Activated T-helper 1 cell treated with Interleukin-2 at 50 U/mL for 16 hours (primary cell): Measurements from ENCODE around the gene PRKCZ.

Experiments
- DNase-seq: peaks from one replicate; pipeline ENCODE4 v3.0.0-alpha.2; 2020; ENCODE audit warnings: low read depth

Gene PRKCZ

DNA sequence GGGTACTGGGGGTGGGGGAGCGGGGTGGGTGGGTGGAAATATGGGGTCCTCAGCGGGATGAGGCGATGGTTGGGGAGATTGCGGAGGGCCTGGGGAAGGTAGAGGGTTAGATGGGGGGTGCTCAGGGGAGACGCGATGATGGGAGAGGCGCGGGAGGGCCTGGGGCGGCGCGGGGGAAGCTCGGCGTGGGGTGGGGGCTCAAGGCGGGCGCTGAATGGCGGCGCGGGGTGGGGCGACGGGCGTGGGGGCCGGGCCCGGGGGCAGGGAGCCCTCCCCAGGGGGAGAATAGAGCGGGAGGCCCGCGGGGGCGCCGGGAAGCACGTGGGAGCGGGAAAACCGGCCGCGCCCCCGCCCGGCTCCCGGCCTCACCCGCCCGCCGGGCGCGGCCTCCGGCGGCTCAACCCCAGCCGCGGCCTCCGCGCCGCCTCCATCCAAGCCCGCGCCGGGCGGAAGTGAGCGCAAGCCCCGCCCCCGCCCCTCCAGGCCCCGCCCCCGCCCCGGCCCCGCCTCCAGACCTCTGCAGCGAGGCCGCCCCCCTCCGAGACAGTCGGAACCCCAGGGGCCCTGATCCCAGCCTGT, 144.2 kb downstream of the PRKCZ start, which contains the start of gene FAAP20:
Gene FAAP20 (minus strand): TSS at position 454 of the 579 bp plus-strand sequence. CDS start 23 bp downstream, at position 431.
- DNase-seq: peak; percentile 68

GRCh38 chr1:2194898-2195673, 144.9 kb downstream of the PRKCZ start:
- peak; percentile 82 for DNase-seq

GRCh38 chr1:2195785-2196184, 145.6 kb downstream of the PRKCZ start:
- no peak for DNase-seq

GRCh38 chr1:2196901-2197638, 146.9 kb downstream of the PRKCZ start:
- no peak for DNase-seq

- DNase-seq: no peak
These were observed 147.5 kb downstream of the PRKCZ start for GRCh38 chr1:2197707-2198165.

GRCh38 chr1:2198571-2198970, 148.4 kb downstream of the PRKCZ start:
- DNase-seq: no peak

DNA sequence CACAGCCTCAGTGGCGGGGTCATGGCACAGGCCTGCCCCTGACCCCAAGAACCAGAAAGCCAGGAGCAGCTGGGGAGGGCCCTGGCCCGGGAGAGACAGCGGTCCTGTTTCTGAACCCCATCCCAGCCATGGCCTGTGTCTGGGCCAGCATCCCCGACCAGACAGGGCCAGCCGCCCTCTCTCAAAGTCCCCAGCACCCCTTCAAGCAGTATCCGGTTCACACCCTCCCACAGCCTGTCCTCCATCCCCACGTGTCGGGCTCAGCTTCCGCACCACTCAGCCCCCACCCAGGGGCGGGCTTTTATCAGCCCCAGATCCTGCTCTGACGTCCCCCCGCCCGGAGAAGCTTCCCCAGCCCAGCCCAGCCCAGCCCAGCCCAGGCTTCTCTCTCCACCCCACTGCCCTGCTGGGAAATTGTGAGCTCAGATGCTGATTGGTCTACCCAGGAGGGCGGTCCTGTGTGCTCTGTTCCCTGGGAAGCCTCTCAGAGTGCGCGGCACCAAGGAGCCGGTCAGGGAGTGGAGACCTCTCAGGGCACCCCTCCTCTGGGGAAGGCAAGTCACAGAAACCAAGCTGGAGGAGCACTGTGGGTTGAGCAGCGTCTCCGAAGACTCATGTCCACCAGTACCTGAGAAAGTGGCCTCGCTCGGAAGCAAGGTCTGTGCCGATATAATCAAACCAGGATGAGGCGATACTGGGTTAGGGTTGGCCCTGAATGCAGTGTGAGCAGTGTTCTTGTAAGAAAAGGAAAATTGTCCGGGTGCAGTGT, 149.0 kb downstream of the PRKCZ start:
- peak; percentile 70 for DNase-seq

- no peak for DNase-seq
These were observed 150.2 kb downstream of the PRKCZ start for GRCh38 chr1:2200308-2200943.

DNA sequence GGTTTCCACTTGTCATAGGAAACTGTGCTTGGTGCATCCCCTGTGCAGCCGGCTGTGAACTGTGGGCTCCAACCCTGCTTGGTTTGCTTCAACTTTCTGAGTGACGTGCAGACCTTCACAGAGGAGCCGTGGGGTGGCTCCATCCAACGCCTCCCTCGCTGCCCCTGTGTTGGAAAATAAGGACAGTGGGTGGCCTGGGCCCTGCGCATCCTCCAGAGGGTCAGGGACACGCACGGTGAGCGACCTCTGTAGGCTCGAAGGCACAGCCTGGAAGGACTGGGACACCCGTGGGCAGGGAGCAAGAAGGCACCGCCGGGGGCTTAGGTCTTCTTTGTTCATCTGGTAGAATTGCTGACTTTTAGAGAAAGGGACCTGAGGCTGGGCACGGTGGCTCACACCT, 150.9 kb downstream of the PRKCZ start:
- no peak for DNase-seq

- DNase-seq: no peak
These were observed 151.9 kb downstream of the PRKCZ start for GRCh38 chr1:2202008-2202575.

GRCh38 chr1:2202843-2203601, 152.8 kb downstream of the PRKCZ start:
- DNase-seq: no peak

DNA sequence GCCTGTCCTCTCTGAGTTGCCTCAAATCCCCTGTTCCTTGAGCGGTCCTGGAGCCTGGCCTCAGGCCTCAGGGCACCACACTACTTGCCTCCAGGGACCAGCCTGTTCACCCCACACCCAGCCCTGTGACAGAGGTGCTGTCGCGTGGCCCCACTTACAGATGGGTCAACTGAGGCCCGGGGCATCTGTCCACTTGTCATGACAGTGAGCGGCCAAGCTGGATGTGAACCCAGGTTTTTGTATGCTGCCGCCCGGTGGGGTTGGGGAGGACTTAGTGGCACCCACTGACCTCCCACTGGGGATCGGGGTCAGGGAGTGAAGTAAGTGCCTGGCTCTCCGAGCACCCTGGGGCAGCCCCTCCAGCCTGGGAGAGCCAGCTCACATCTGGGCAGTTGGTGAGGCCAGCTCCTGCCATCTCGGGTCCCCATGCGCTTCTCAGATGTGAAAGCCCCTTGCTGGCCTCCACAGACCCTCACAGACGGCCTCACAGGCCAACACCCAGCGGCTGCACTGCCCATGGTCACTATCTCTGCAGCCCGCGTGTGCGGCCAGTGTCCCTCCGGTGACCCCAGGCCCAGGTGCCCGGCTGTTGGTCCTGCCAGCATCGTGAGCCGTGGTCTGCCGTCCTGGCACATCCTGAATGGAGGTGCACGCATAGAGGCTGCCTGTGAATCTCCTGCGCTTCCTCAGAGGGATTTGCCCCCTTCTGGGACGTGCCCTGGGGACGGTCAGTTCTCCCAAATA, 153.6 kb downstream of the PRKCZ start:
- DNase-seq: no peak

- DNase-seq: no peak
These were observed 154.4 kb downstream of the PRKCZ start for GRCh38 chr1:2204415-2205190.

DNA sequence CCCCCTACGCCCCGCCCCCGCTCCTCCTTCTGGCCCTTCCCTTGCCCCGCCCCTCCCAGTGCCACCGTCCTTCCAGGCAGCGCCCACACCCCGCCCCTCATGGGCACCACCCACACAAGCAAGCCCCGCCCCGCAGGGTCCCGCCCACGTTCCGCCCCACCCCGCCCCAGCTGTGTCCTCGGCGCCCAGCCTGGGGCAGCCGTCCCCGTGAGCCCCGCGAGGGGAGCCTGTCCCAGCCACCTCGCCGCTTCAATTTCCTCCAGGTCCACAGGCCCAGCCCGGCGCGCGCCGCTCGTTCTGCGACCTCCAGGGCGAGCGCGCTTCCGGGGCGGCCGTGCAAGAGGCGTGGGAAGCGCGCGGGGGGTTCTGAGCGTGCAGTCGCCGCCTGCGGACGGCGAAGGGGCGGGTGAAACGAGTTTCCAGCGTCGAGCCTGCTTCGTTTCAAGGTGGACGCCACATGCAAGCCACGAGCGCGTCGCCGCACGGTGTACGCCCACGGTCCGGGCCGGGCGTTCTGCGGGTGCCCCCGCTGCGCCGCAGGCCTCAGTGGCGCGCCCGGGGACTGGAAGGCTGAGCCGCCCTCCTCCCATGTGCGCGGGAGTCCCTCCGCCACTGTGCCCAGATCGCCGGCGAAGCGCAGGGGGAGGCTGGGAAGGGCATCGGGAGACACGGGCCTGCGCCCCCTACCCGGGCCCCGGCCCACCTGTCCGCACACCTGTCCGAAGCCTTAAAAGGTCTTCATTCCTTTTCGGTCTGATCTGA, 155.2 kb downstream of the PRKCZ start:
- peak; percentile 87 for DNase-seq

DNA sequence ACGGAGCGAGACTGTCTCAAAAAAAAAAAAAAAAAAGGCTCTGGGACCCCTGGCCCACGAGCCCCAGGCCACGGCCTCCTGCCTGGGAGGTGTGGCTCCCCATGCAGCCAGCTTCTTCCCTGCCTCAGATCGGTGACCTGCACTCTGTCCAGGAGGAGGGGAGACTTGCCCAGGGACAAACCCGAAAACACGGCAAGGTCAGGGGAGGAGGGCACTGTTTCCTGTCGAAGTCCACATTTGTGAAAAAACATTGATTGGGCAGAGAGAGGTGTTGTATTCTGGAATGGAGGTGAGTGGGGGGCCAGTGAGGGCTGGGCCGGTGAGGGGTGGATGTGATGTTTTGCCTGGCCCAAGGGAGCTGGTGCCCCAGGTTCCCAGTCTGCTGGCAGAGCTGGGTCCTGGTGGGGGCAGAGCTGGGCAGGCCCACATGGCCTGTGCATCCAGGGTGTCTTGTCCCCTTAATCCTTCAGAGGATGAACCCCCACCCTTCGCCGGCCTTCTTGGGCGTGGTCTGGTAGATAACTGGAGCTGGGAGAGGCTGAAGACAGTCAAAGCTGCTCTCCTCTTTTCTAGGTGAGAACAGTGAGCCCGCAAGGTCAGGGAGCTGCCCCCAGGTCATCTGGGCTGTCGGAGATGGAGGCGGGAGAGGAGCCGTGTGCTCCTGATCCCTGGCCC, 156.7 kb downstream of the PRKCZ start:
- no peak for DNase-seq

- no peak for DNase-seq
These were observed 158.4 kb downstream of the PRKCZ start for GRCh38 chr1:2208309-2209239.
